ENCODE data around the gene MYCN.
"Not testable (repeated sequence)": the region's sequence is repeated elsewhere in the genome, so short reads cannot be mapped to it uniquely, and the experiment has no call there.

The MYCN gene

GRCh38 chr2:15939854-15940660, at the start of gene MYCN:
MYCN (plus strand) TSS chr2:15940550; CDS start chr2:15942065, 1,515 bp downstream.
- DNase-seq (ENCODE audit: low read depth, low spot score): peak; percentile 98

DNA sequence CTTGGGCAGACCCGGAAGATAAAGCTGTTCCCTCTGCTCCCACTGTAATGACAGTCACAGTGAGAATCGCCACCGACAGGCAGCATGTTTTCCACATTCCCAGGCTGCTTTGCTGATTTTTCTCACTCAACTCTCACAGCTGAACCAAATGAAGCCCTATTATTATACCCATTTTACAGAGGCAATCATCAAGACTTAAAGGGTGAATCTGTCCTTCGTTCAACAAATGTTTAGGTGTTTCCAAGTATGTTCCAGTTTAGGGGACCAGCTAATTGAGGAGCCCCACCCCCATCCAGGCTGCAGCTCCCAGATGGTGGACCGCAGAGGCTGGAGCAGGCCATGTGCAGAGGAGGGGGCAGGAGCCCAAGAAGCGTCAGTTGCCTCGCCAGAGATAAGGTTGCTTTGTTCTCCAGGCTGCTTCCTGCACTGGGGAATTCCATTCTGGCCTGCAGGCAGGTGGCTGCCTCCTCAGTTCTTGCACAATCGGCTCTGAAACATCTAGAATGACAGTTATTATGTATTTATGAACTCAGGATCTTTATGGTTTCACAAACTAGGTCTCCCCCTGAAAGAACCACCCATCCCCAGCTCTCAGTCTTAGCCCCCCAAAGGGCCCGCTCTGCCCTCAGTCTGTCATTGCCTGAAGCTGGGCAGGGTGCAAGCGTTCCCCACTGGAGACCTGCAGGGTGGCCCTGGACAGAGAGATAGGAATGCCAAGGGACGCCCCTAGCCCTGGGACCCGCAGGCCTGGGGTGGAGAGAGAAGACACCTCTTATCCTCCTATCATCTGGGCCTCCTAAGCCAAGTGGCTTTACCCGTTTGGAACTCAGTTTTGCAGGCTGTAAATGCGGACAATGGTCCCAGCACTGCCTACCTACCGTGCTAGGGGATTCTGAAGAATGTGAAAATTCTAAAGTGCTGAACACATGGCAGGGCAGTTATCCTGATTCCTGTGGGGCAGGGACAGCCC, 49.1 kb upstream of the MYCN start:
- DNase-seq (ENCODE audit: low read depth, low spot score): peak; percentile 89

DNA sequence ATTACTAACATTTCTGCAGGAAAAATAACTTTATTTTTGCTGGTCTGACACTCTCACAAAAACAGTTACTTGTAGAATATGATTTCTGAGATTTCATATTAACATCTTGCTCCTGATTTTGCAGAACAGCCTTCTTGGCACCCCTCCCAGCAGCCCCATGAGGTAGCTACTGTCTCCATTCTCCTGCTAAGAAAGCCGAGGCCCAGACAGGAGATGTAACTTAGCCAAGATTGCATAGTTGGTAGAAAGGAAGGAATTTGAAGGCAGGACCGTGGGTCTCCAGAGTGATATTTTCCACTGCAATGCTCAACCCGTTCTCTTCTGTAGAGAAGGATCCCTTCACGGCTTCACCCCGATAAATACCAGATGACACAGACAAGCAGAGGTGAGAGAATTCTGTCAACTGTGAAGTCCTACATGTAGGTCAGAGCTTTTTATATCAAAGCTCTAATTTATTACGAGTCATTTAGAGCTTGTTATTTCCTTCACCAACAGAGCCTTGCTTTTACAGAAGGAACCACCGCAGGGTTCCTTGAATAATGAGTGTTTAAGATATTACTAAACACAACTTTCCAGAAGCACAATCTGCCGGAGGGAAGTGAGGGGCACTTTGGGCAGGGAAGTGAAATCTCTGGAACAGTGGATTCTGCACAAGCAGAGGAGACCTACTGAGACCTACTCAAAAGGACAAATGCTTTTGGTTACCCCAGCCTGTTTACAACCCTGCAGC, 48.0 kb upstream of the MYCN start:
- DNase-seq (ENCODE audit: low read depth, low spot score): no peak

- DNase-seq (ENCODE audit: low read depth, low spot score): no peak
Observed at GRCh38 chr2:15893085-15893484, 47.3 kb upstream of the MYCN start.

DNA sequence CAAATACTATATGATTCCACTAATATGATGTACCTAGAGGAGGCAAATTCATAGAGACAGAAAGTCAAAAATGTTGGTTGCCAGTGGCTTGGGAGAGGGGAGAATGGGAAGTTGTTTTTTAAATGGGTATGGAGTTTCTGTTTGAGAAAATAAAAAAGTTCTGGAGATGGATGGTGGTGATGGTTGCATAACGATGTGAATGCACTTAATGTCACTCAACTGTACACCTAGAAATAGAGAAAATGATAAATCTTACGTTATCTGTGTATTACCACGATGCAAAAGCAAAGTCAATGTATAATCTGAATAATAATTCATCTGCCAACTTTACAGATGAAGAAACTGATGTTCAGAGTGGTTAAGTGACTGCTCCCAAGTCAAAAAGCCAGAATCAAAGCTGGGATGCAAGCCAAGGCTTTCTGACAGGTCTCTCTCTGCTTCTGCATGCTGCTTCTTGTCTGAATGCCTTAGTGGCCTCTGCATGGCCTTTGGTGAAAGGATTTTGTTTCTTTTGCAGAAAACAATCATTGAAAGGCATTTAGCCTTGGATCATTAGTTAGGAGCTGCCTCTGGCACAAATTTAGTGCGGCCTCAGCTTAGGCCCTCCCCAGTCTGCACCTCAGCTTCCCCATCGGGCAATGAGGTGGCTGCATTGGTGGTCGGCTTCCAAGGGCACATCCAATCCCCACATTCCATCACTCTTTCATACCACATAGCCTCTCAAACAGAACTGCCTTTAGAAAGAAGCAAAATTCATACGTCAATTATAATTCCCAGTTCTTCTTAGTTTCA, 46.5 kb upstream of the MYCN start:
- DNase-seq (ENCODE audit: low read depth, low spot score): peak; percentile 30

DNA sequence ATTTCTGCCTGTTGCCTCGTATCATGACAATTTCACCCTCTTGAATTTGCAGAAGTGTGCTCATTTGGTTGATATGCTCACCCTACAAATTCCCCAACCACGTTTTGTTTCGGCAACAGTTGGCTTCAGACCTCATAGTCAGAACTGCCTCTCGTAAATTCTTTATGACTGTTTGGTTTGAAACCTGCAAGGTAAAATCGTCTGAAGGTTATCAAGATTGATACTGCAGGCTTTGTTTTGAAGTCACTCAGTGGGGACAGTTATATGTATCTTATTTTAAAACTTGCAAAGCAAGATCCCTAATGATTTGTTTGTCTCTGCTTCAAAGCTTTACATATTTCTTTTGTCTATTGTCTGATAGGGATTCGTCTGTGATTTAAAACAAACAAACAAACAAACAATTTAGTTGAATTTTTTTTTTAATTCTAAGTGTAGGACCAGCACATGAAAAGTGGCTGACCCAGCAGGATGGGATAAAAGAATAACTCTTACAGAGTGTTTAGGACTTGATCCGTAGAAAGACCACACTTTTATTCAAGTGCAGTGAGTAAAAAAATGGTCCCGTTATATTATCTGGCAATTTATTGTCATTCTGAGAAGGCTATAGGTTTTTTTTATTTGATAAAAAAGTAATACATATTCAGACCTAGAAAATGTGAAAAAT, 45.7 kb upstream of the MYCN start:
- no peak for DNase-seq (ENCODE audit: low read depth, low spot score)

- peak; percentile 74 for DNase-seq (ENCODE audit: low read depth, low spot score)
Observed at GRCh38 chr2:15895615-15896469, 44.5 kb upstream of the MYCN start.

GRCh38 chr2:15896859-15897258, 43.5 kb upstream of the MYCN start:
- no peak for DNase-seq (ENCODE audit: low read depth, low spot score)

DNA sequence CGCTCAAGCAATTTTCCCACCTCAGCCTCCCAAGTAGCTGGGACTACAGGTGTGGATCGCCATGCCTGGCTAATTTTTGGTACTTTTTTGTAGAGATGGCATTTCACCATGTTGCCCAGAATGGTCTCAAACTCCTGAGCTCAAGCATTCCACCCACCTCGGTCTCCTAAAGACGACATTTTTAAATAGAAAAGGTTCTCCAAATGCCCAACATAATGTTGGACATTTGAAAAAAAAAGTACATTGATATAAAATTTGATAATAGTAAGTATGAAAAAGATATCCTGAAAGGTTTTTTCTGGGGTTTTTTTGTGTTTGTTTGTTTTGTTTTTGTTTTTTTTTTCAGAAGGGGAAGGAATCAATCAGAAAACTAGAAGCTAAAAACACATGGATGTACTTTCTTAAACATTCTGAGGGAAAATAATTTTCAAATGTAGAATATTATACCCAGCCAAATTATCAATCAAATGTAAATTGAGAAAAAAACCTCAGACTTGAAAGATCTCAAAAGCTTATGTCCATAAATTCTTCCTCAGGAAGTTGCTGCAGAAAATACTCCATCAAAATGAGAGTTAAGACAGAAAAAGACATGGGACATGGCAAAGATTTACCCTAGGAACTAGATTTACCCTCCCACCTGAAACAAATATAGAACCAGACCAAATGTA, 42.8 kb upstream of the MYCN start:
- DNase-seq (ENCODE audit: low read depth, low spot score): no peak

DNA sequence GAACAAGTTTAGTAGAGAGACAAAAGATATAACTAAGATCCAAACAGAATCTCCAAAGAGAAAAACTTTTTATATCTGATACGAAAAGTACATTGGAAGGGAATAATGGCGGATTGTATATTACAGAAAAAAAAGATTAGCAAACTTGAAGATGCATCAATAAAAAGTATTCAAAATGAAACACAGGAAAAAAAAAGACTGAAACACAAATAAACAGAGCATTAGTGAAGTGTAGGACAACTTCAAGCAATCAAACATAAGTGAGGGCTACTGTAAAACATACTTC, 41.1 kb upstream of the MYCN start:
- no peak for DNase-seq (ENCODE audit: low read depth, low spot score)

DNA sequence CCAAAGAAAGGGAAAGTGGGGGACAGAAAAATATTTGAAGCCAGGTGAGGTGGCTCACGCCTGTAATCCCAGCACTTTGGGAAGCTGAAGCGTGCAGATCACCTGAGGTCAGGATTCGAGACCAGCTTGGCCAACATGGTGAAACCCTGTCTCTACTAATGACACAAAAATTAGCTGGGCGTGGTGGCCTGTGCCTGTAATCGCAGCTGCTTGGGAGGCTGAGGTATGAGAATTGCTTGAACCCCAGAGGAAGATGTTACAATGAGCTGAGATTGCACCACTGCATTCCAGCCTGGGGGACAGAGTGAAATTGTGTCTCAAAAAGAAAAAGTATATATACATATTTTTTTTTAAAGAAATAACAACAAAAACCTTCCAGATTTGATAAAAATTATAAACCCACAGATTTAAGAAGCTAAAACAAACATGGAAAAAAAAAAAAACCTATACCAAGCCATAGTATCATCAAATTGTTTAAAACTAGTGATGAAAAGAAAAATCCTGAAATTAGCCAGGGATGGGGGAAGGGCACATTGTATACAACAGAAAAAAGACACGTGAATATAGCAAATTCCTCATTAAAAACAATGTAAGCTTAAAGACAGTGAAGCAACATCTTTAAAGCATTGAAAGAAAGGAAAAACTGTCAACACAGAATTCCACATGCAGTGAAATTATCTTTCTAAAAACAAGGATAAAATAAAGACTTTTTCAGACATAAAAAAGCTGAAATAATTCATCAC, 40.4 kb upstream of the MYCN start:
- DNase-seq (ENCODE audit: low read depth, low spot score): peak; percentile 20

DNA sequence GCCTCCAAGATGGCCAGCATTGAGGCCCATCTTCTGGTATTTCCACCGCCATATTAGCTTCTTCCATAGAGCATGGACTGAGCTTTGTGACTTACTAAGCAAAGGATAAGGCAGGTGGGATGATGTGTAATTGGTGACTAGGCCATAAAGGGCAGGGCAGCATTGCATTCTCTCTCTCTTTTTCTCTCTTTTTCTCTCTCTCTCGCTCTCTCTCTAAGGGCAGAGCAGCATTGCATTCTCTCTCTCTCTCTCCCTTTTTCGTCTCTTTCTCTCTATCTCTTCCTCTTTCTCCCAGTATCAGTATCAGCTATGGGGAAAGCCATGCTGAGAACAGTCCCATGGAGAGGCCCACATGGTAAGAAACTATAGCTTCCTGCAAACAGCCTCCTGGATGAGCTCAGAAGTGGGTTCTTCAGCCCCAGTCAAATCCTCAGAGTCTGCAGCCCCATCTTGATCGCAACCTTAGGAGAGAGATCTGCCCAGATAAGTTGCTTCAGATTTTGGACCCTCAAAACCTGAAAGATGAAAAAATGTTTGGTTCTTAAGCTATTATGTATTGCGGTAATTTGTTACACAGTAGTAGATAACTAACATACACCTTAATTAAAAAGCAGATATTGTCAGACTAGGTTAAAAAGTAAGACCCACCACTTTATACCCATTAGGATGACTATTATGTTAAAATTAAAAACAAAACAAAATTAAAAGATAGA, 39.1 kb upstream of the MYCN start:
- DNase-seq (ENCODE audit: low read depth, low spot score): no peak

GRCh38 chr2:15901808-15902130, 38.6 kb upstream of the MYCN start:
- no peak for DNase-seq (ENCODE audit: low read depth, low spot score)

- DNase-seq (ENCODE audit: low read depth, low spot score): not testable (repeated sequence)
Observed at GRCh38 chr2:15903910-15904309, 36.4 kb upstream of the MYCN start.

DNA sequence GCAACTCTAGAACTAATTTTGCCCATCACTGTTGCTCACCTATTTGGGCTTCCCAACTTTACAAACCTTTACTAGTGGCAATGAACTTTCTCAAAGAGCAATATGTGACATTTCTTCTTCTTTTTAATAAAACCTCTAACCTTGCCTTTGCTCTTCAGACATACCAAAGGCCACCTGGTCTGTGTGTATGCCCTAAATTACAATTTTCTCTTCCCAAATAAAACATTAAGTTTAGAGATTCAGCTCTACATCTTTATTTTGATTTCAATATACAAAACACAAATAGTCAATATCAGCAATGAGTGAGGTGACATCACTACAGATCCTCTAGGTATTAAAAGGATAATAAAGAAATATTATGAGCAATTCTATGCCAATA, 35.1 kb upstream of the MYCN start:
- DNase-seq (ENCODE audit: low read depth, low spot score): no peak

- no peak for DNase-seq (ENCODE audit: low read depth, low spot score)
Observed at GRCh38 chr2:15905986-15906491, 34.3 kb upstream of the MYCN start.

DNA sequence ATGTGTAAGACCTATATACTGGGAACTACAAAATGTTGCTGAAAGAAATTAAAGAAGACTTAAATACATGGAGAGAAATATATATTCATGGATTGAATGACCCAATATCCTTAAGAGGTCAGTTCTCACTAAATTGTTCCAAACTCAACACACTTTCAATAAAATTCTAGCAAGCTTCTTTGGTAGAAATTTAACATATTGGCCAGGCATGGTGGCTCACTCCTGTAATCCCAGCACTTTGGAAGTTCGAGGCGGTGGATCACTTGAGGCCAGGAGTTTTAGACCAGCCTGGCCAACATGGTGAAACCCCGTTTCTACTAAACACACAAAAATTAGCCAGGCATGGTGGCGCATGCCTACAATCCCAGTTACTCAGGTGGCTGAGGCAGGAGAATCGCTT, 33.6 kb upstream of the MYCN start:
- no peak for DNase-seq (ENCODE audit: low read depth, low spot score)
